ENCODE data around the gene USB1. TPM values are rescaled to one million over a fixed set of nuclear protein-coding genes. Genes with fewer than 3 reads are reported as not detected.

The USB1 gene
- total RNA-seq, 1 donor from 2014 or later, result 100.0 TPM

GRCh38 chr16:58056580-58056979 is 55.4 kb downstream of the USB1 start:
- Histone ChIP-seq H2AFZ (ENCODE audit: low read depth, low read length) (no peak overlapping the region), H3K27me3 (ENCODE audit: insufficient read depth, low read length) (peaks cover 10% of the 10 kb centered on the region), H3K27ac (ENCODE audit: low read depth, low read length) (no peak overlapping the region), H4K20me1 (ENCODE audit: insufficient read depth, low read length) (no peaks in the 10 kb centered on the region), H3K9ac (ENCODE audit: low read length) (no peak overlapping the region), H3K9me3 (ENCODE audit: insufficient read depth, low read depth, low read length) (no peaks in the 10 kb centered on the region), H3K36me3 (ENCODE audit: insufficient read depth, low read length) (no peaks in the 10 kb centered on the region), H3K4me3 (ENCODE audit: insufficient read depth, low read depth, low read length) (no peak overlapping the region), H3K4me2 (ENCODE audit: low read length) (no peak overlapping the region), H3K4me1 (ENCODE audit: insufficient read depth, low read length) (no peaks in the 10 kb centered on the region), H3K79me2 (ENCODE audit: insufficient read depth, low read length) (no peaks in the 10 kb centered on the region)
- TF ChIP-seq EZH2 (IDR thresholded peaks at IDR 0.05; ENCODE audit: insufficient read depth, low read length), result no peak
- TF ChIP-seq CTCF (IDR thresholded peaks at IDR 0.05; ENCODE audit: insufficient read depth, low read depth, low read length), result no peak
- H3K4me1 Mint-ChIP-seq (ENCODE audit: low read depth, unreplicated experiment), result peaks cover 2% of the 10 kb centered on the region
- H3K4me3 Mint-ChIP-seq (ENCODE audit: unreplicated experiment), result no peak overlapping the region
- no peak overlapping the region for H3K27ac Mint-ChIP-seq (ENCODE audit: unreplicated experiment)
- peaks cover 4% of the 10 kb centered on the region for H3K27me3 Mint-ChIP-seq (ENCODE audit: low read depth, unreplicated experiment)
- no peaks in the 10 kb centered on the region for H3K9me3 Mint-ChIP-seq (ENCODE audit: unreplicated experiment)
- no peaks in the 10 kb centered on the region for H3K36me3 Mint-ChIP-seq (ENCODE audit: low read depth, unreplicated experiment)
- FAIRE-seq (no peak), DNase-seq (ENCODE audit: low read depth) (no peak)

GRCh38 chr16:58057121-58057520 is 55.9 kb downstream of the USB1 start:
- H3K36me3 ChIP-seq (ENCODE audit: insufficient read depth, low read length), result no peaks in the 10 kb centered on the region
- no peaks in the 10 kb centered on the region for H3K4me1 ChIP-seq (ENCODE audit: insufficient read depth, low read length)
- H3K4me3 ChIP-seq (ENCODE audit: insufficient read depth, low read depth, low read length), result no peak overlapping the region
- H4K20me1 ChIP-seq (ENCODE audit: insufficient read depth, low read length), result no peaks in the 10 kb centered on the region
- DNase-seq (ENCODE audit: low read depth), result no peak
- no peak for TF ChIP-seq CTCF (IDR thresholded peaks at IDR 0.05; ENCODE audit: insufficient read depth, low read depth, low read length)
- no peak for TF ChIP-seq EZH2 (IDR thresholded peaks at IDR 0.05; ENCODE audit: insufficient read depth, low read length)
- FAIRE-seq, result no peak
- H3K4me1 Mint-ChIP-seq (ENCODE audit: low read depth, unreplicated experiment), result peaks cover 2% of the 10 kb centered on the region
- H3K36me3 Mint-ChIP-seq (ENCODE audit: low read depth, unreplicated experiment), result no peaks in the 10 kb centered on the region
- no peak overlapping the region for H2AFZ ChIP-seq (ENCODE audit: low read depth, low read length)
- peaks cover 4% of the 10 kb centered on the region for H3K27me3 Mint-ChIP-seq (ENCODE audit: low read depth, unreplicated experiment)
- no peak overlapping the region for H3K4me3 Mint-ChIP-seq (ENCODE audit: unreplicated experiment)
- H3K9ac ChIP-seq (ENCODE audit: low read length), result no peak overlapping the region
- H3K27ac ChIP-seq (ENCODE audit: low read depth, low read length), result no peak overlapping the region
- H3K27me3 ChIP-seq (ENCODE audit: insufficient read depth, low read length), result peaks cover 10% of the 10 kb centered on the region
- no peaks in the 10 kb centered on the region for H3K9me3 ChIP-seq (ENCODE audit: insufficient read depth, low read depth, low read length)
- no peaks in the 10 kb centered on the region for H3K9me3 Mint-ChIP-seq (ENCODE audit: unreplicated experiment)
- no peak overlapping the region for H3K27ac Mint-ChIP-seq (ENCODE audit: unreplicated experiment)
- no peak overlapping the region for H3K4me2 ChIP-seq (ENCODE audit: low read length)
- H3K79me2 ChIP-seq (ENCODE audit: insufficient read depth, low read length), result no peaks in the 10 kb centered on the region

- no peak for FAIRE-seq
- no peaks in the 10 kb centered on the region for H3K9me3 Mint-ChIP-seq (ENCODE audit: unreplicated experiment)
- H3K9me3 ChIP-seq (ENCODE audit: insufficient read depth, low read depth, low read length), result no peaks in the 10 kb centered on the region
These were observed 56.6 kb downstream of the USB1 start for GRCh38 chr16:58057784-58058183.

More at GRCh38 chr16:58057784-58058183, 56.6 kb downstream of the USB1 start:
- Mint-ChIP-seq H3K4me1 (ENCODE audit: low read depth, unreplicated experiment) (peaks cover 2% of the 10 kb centered on the region), H3K27me3 (ENCODE audit: low read depth, unreplicated experiment) (peaks cover 6% of the 10 kb centered on the region), H3K36me3 (ENCODE audit: low read depth, unreplicated experiment) (no peaks in the 10 kb centered on the region), H3K4me3 (ENCODE audit: unreplicated experiment) (no peak overlapping the region), H3K27ac (ENCODE audit: unreplicated experiment) (no peak overlapping the region)
- Histone ChIP-seq H3K4me3 (ENCODE audit: insufficient read depth, low read depth, low read length) (no peak overlapping the region), H3K27me3 (ENCODE audit: insufficient read depth, low read length) (peaks cover 10% of the 10 kb centered on the region), H3K79me2 (ENCODE audit: insufficient read depth, low read length) (no peaks in the 10 kb centered on the region), H3K4me1 (ENCODE audit: insufficient read depth, low read length) (no peaks in the 10 kb centered on the region), H2AFZ (ENCODE audit: low read depth, low read length) (no peak overlapping the region), H3K36me3 (ENCODE audit: insufficient read depth, low read length) (no peaks in the 10 kb centered on the region), H3K4me2 (ENCODE audit: low read length) (no peak overlapping the region), H4K20me1 (ENCODE audit: insufficient read depth, low read length) (no peaks in the 10 kb centered on the region), H3K9ac (ENCODE audit: low read length) (no peak overlapping the region), H3K27ac (ENCODE audit: low read depth, low read length) (no peak overlapping the region)
- no peak for TF ChIP-seq CTCF (IDR thresholded peaks at IDR 0.05; ENCODE audit: insufficient read depth, low read depth, low read length)
- TF ChIP-seq EZH2 (IDR thresholded peaks at IDR 0.05; ENCODE audit: insufficient read depth, low read length), result no peak
- DNase-seq (ENCODE audit: low read depth), result no peak

Measured in astrocyte (in vitro differentiated cells and primary cell).